Right renal pelvis (tissue), 4 donors: Measurements from ENCODE around the gene RPE65. TPM values are rescaled to one million over a fixed set of nuclear protein-coding genes. Genes with fewer than 3 reads are reported as not detected.

Experiments used
- polyA plus RNA-seq, 4 donors: library from polyadenylated mRNA; unstranded; fragments of 120-200 nt; gene quantifications; one replicate each; pipeline ENCODE4 v1.2.1, GENCODE V29; 2013; ENCODE audit not compliant: insufficient read length in 4 of 4

Gene RPE65
- polyA plus RNA-seq, 4 donors = 0.08 to 0.19 (median 0.11) TPM; not detected in 1

Other genes with a start within 250 kb of the RPE65 start
- gene WLS, start 217.4 kb downstream of the RPE65 start, polyA plus RNA-seq = 100 to 1,000 TPM; 136 to 189 (median 171) TPM
- gene DEPDC1, start 47.1 kb upstream of the RPE65 start, polyA plus RNA-seq = 10 to 100 TPM; 14.3 to 18.3 (median 15.4) TPM